WTC11 (cell line): ENCODE results near the gene RGS7.
"Not testable (repeated sequence)": the region's sequence is repeated elsewhere in the genome, so short reads cannot be mapped to it uniquely, and the experiment has no call there.

Experiments
- ATF3 ChIP-seq: sonication (generic); formaldehyde crosslinking; conservative IDR thresholded peaks from 2 replicates; pipeline ENCODE4 v1.8.1; 2022; ENCODE audit warnings: mild to moderate bottlenecking, missing genetic modification reagents
- CREM ChIP-seq: sonication (generic); formaldehyde crosslinking; IDR thresholded peaks from 2 replicates; pipeline ENCODE4 v1.8.1; 2022; ENCODE audit warnings: mild to moderate bottlenecking, missing genetic modification reagents, moderate library complexity
- CTCF ChIP-seq: fragments of 200-600 bp; IDR thresholded peaks from 2 replicates; pipeline ENCODE4 v1.8.0; 2022; ENCODE audit warnings: antibody characterized with exemption
- E2F1 ChIP-seq: sonication (generic); formaldehyde crosslinking; IDR thresholded peaks from 2 replicates; pipeline ENCODE4 v1.8.0; 2022; ENCODE audit warnings: mild to moderate bottlenecking, missing genetic modification reagents
- E2F5 ChIP-seq: sonication (generic); formaldehyde crosslinking; IDR thresholded peaks from 2 replicates; pipeline ENCODE4 v1.8.1; 2022; ENCODE audit warnings: mild to moderate bottlenecking, moderate library complexity, missing genetic modification reagents
- ELF4 ChIP-seq: sonication (generic); formaldehyde crosslinking; IDR thresholded peaks from 2 replicates; pipeline ENCODE4 v1.8.1; 2022; ENCODE audit warnings: low read depth, mild to moderate bottlenecking, moderate library complexity, missing genetic modification reagents
- ESRRA ChIP-seq: sonication (generic); formaldehyde crosslinking; IDR thresholded peaks from 2 replicates; pipeline ENCODE4 v1.8.1; 2022; ENCODE audit warnings: mild to moderate bottlenecking, missing genetic modification reagents, borderline replicate concordance
- FOXP4 ChIP-seq: sonication (generic); formaldehyde crosslinking; IDR thresholded peaks from 2 replicates; pipeline ENCODE4 v1.8.0; 2022; ENCODE audit warnings: mild to moderate bottlenecking, missing genetic modification reagents
- GABPB1 ChIP-seq: sonication (generic); formaldehyde crosslinking; IDR thresholded peaks from 2 replicates; pipeline ENCODE4 v1.8.1; 2023; ENCODE audit warnings: mild to moderate bottlenecking, missing genetic modification reagents
- IRF1 ChIP-seq: sonication (generic); formaldehyde crosslinking; IDR thresholded peaks from 2 replicates; pipeline ENCODE4 v1.8.0; 2023; ENCODE audit warnings: missing genetic modification reagents
- MAX ChIP-seq: sonication (generic); formaldehyde crosslinking; IDR thresholded peaks from 2 replicates; pipeline ENCODE4 v1.8.0; 2022; ENCODE audit warnings: mild to moderate bottlenecking, missing genetic modification reagents
- USF2 ChIP-seq: sonication (generic); formaldehyde crosslinking; IDR thresholded peaks from 2 replicates; pipeline ENCODE4 v1.8.1; 2023; ENCODE audit warnings: mild to moderate bottlenecking, missing genetic modification reagents, moderate library complexity
- ZMAT4 ChIP-seq: fragments of 250-450 bp; sonication (Bioruptor Pico); IDR thresholded peaks from 2 replicates; pipeline ENCODE4 v1.9.0; 2021; ENCODE audit warnings: mild to moderate bottlenecking

- not testable (repeated sequence) for TF ChIP-seq CTCF; E2F1; ATF3 (CRISPR knock-in tag); CREM (CRISPR knock-in tag); GABPB1 (CRISPR knock-in tag); ZMAT4 (CRISPR knock-in tag); USF2; FOXP4 (CRISPR knock-in tag); IRF1 (CRISPR knock-in tag); ELF4 (CRISPR knock-in tag); MAX (CRISPR knock-in tag); E2F5 (CRISPR knock-in tag); ESRRA (CRISPR knock-in tag)
Observed at GRCh38 chr1:241141646-241142045, 215.4 kb downstream of the RGS7 start.
